K562 (cell line): ENCODE results near the gene ZBTB32. TPM values are rescaled to one million over a fixed set of nuclear protein-coding genes. Genes with fewer than 3 reads are reported as not detected.

Experiments
- ATAC-seq: fragments of 200-7000 bp; cut with Tn5 transposase; 3 replicates; pipeline ENCODE4 v1.9.1; 2020; ENCODE audit warnings: moderate library complexity
- BruUV-seq: library from RNA; stranded (reverse); fragments of 400-500 nt; replicated peaks from 2 replicates; lab custom pipeline; 2021; lab: Mats Ljungman, UMichigan
- CTCF ChIA-PET: fragments of 300-600 bp; formaldehyde crosslinking; extraction: SDS; loops from one replicate; lab custom pipeline; 2021; ENCODE audit warnings: low intra/inter-chr PET ratio; lab: Yijun Ruan, JAX
- POLR2A ChIA-PET: fragments of 300-600, 350-650 bp; sonication (Branson Sonifier 250); formaldehyde crosslinking; extraction: SDS; loops from one replicate; lab custom pipeline; 2021; ENCODE audit warnings: antibody characterized with exemption, inconsistent platforms; lab: Yijun Ruan, JAX
- DNase-seq, 4 experiments: peaks; one replicate each; pipeline versions ENCODE4 v3.0.0 to v3.0.0-alpha.2; 2011 to 2018; ENCODE audit warnings: low spot score in 3 of 4, mixed read lengths in 3 of 4; ENCODE audit errors: extremely low read depth in 1 of 4
- FAIRE-seq: peaks from 2 replicates; lab custom pipeline; 2011; peaks lifted over from hg19 to GRCh38; lab: Jason Lieb, UNC
- H2AFZ ChIP-seq: 2 replicates; pipeline ENCODE4 v1.6.0; 2011; ENCODE audit warnings: low read depth, low read length, control low read depth, inconsistent platforms
- H3K27ac ChIP-seq: fragments of 200-600 bp; 3 replicates; pipeline ENCODE4 v1.8.0; 2011; ENCODE audit warnings: low read depth, mild to moderate bottlenecking, control low read depth, inconsistent platforms, low read length, moderate library complexity, mixed read lengths; ENCODE audit errors: extremely low read depth
- H3K27me3 ChIP-seq, 2 experiments: fragments of 300-600 bp in 1 of 2; 2 replicates in 1 of 2; 3 replicates in 1 of 2; pipeline versions ENCODE4 v1.6.0 to v1.8.0; 2011; ENCODE audit warnings: inconsistent platforms in 2 of 2, low read length in 2 of 2, mild to moderate bottlenecking in 1 of 2, mixed read lengths in 1 of 2, moderate library complexity in 1 of 2; ENCODE audit not compliant: control insufficient read depth in 2 of 2, insufficient read depth in 2 of 2
- H3K36me3 ChIP-seq: fragments of 300-600 bp; 3 replicates; pipeline ENCODE4 v1.8.0; 2011; ENCODE audit warnings: mild to moderate bottlenecking, low read length, inconsistent platforms; ENCODE audit not compliant: control insufficient read depth, insufficient read depth
- H3K4me1 ChIP-seq, 2 experiments: fragments of 200-600 bp in 1 of 2; replicated peaks in 1 of 2; 2 replicates in 1 of 2; 3 replicates in 1 of 2; pipeline versions ENCODE4 v1.5.1 to v1.8.0; 2011; ENCODE audit warnings: inconsistent platforms in 2 of 2, low read length in 2 of 2, mild to moderate bottlenecking in 1 of 2, mixed read lengths in 1 of 2, moderate library complexity in 1 of 2; ENCODE audit not compliant: control insufficient read depth in 2 of 2, insufficient read depth in 2 of 2
- H3K4me2 ChIP-seq: 2 replicates; pipeline ENCODE4 v1.6.1; 2011; ENCODE audit warnings: low read length, control low read depth, inconsistent platforms, mixed read lengths; ENCODE audit not compliant: insufficient read depth
- H3K4me3 ChIP-seq: fragments of 200-600 bp; sonication (generic), shearing (Covaris generic); 2 replicates; pipeline ENCODE4 v1.5.1; 2016; ENCODE audit warnings: control low read depth, inconsistent platforms
- H3K79me2 ChIP-seq: fragments of 200-600 bp; 3 replicates; pipeline ENCODE4 v1.8.0; 2011; ENCODE audit warnings: low read length, inconsistent platforms; ENCODE audit not compliant: control insufficient read depth, insufficient read depth
- H3K9ac ChIP-seq, 2 experiments: 2 replicates each; pipeline versions ENCODE4 v1.6.0 to v1.6.1; 2011; ENCODE audit warnings: low read depth in 2 of 2, low read length in 2 of 2, control low read depth in 1 of 2, inconsistent platforms in 1 of 2, mild to moderate bottlenecking in 1 of 2, mixed read lengths in 1 of 2; ENCODE audit not compliant: insufficient read depth in 1 of 2
- H3K9me1 ChIP-seq: one replicate; pipeline ENCODE4 v1.6.0; 2011; ENCODE audit warnings: inconsistent platforms, mild to moderate bottlenecking, low read length, moderate library complexity; ENCODE audit not compliant: control insufficient read depth, insufficient read depth
- H3K9me3 ChIP-seq: replicated peaks from 2 replicates; pipeline ENCODE4 v1.5.1; 2011; ENCODE audit warnings: low read depth, low read length, inconsistent platforms; ENCODE audit not compliant: control insufficient read depth, insufficient read depth
- H4K20me1 ChIP-seq: replicated peaks from 2 replicates; pipeline ENCODE4 v1.6.1; 2011; ENCODE audit warnings: low read length, inconsistent platforms, mixed read lengths; ENCODE audit not compliant: control insufficient read depth, insufficient read depth
- ARID4B ChIP-seq: sonication (generic); formaldehyde crosslinking; IDR thresholded peaks from 2 replicates; pipeline ENCODE4 v1.8.0; 2022; ENCODE audit warnings: mild to moderate bottlenecking, missing genetic modification reagents
- BCLAF1 ChIP-seq, 2 experiments: fragments of 450-650 bp in 1 of 2; IDR thresholded peaks; 2 replicates each; pipeline ENCODE4 v1.6.1; 2011 to 2017; ENCODE audit warnings: low read depth in 2 of 2, antibody characterized with exemption in 1 of 2, borderline replicate concordance in 1 of 2, low read length in 1 of 2, mild to moderate bottlenecking in 1 of 2, mixed read lengths in 1 of 2; ENCODE audit not compliant: control insufficient read depth in 1 of 2
- CTBP1 ChIP-seq: fragments of 450-650 bp; IDR thresholded peaks from 2 replicates; pipeline ENCODE4 v1.6.1; 2016; ENCODE audit warnings: borderline replicate concordance
- E2F8 ChIP-seq: fragments of 450-650 bp; IDR thresholded peaks from 2 replicates; pipeline ENCODE4 v1.7.1; 2018; ENCODE audit warnings: mild to moderate bottlenecking, low read depth; ENCODE audit not compliant: partially characterized antibody
- EGR1 ChIP-seq: fragments of 450-650 bp; conservative IDR thresholded peaks from 2 replicates; pipeline ENCODE4 v1.6.1; 2017; ENCODE audit warnings: mild to moderate bottlenecking
- FOXP1 ChIP-seq: sonication (generic); formaldehyde crosslinking; IDR thresholded peaks from 2 replicates; pipeline ENCODE4 v1.8.0; 2022; ENCODE audit warnings: mild to moderate bottlenecking, missing genetic modification reagents
- SIX5 ChIP-seq, 2 experiments: IDR thresholded peaks; 2 replicates each; pipeline ENCODE4 v1.6.1; 2011; ENCODE audit warnings: low read length in 2 of 2, borderline replicate concordance in 1 of 2, low read depth in 1 of 2, mild to moderate bottlenecking in 1 of 2, moderate library complexity in 1 of 2; ENCODE audit not compliant: insufficient read depth in 1 of 2
- SP1 ChIP-seq: sonication (generic); formaldehyde crosslinking; IDR thresholded peaks from 2 replicates; pipeline ENCODE4 v1.8.1; 2022; ENCODE audit warnings: mild to moderate bottlenecking, missing genetic modification reagents
- ZKSCAN3 ChIP-seq: fragments of 250-450 bp; sonication (Bioruptor Pico); IDR thresholded peaks from 2 replicates; pipeline ENCODE4 v1.4.0; 2020
- ZNF347 ChIP-seq: fragments of 450-650 bp; formaldehyde crosslinking; IDR thresholded peaks from 2 replicates; pipeline ENCODE4 v1.4.0; 2020; ENCODE audit warnings: low read depth, mild to moderate bottlenecking, moderate library complexity
- WGBS: fragments of 100-300 bp; shearing (Covaris generic); methylation state at CpG from one replicate; pipeline ENCODE4 v1.1.6; 2016; ENCODE audit warnings: low coverage, mixed read lengths; ENCODE audit not compliant: insufficient coverage; ENCODE audit errors: missing lambda C conversion rate; 5-methylcytosine and 5-hydroxymethylcytosine counted together
- in situ Hi-C: fragments of 300-500 bp; cut with MboI; formaldehyde crosslinking; loops from 4 replicates; pipeline ENCODE4 v1.15.0; 2018; ENCODE audit warnings: inconsistent platforms, mixed read lengths
- intact Hi-C: fragments of 100-400 bp; cut with micrococcal nuclease; formaldehyde crosslinking; loops from 2 replicates; pipeline ENCODE4 v1.14.2; 2022
- polyA plus RNA-seq, 8 experiments: library from polyadenylated mRNA; depleted of rRNA in 4 of 8; stranded (reverse) in 5 of 8; unstranded in 3 of 8; fragments of >200 nt; fragmentation: Nextera tagmentation in 2 of 8; fragmentation: Illumina TruSeq in 1 of 8; extraction: Ambion mirVana in 2 of 8; extraction: Trizol in 1 of 8; gene quantifications; 2 replicates each; pipeline versions ENCODE4 v1.2.1 to v1.2.3, GENCODE V29; 2011 to 2014; ENCODE audit warnings: inconsistent platforms in 1 of 8, missing spikeins in 1 of 8
- total RNA-seq, 7 experiments: library from RNA; depleted of rRNA in 6 of 7; stranded (reverse); fragments of >200 nt in 6 of 7; fragmentation: Illumina TruSeq in 2 of 7; extraction: Trizol in 2 of 7; gene quantifications; 2 replicates each; pipeline versions ENCODE4 v1.2.1 to v1.2.3, GENCODE V29; 2011 to 2021; ENCODE audit warnings: low replicate concordance in 1 of 7

Gene ZBTB32
- total and polyA plus RNA-seq, 9 of the 15 experiments (the other 6 are each of a cell fraction or from before 2014, with no cell fraction given), result 0.20 TPM; not detected in 8

- Histone ChIP-seq H3K9ac (no peak overlapping the region), H3K36me3 (no peaks in the 10 kb centered on the region), H3K4me1 (peaks cover 8 to 39% of the 10 kb centered on the region in 2 experiments), H3K27ac (no peak overlapping the region), H3K27me3 (peaks cover 16 to 56% of the 10 kb centered on the region in 2 experiments), H4K20me1 (0 out of 2 replicates have a peak, but pooled peaks cover 2% of the 10 kb centered on the region), H3K79me2 (peaks cover 5% of the 10 kb centered on the region), H2AFZ (no peak overlapping the region), H3K9me3 (no peaks in the 10 kb centered on the region), H3K9me1 (no peaks in the 10 kb centered on the region), H3K4me2 (no peak overlapping the region), H3K4me3 (no peak overlapping the region)
- ATAC-seq, result no peak
- 10% methylated on average over 2 of the region's 2 CpGs for WGBS
- in situ Hi-C loops, result no loop called here
- DNase-seq, result no peak
- no TSS peak for BruUV-seq
- intact Hi-C loops, result no loop called here
- ChIA-PET POLR2A (interaction anchor here (1.1 kb wide), 1 partner anchor 29 kb away, joined by 3 read pairs; no protein-coding TSS in a partner anchor), CTCF (interaction anchor here (1.0 kb wide), 1 partner anchor 9 kb away, joined by 3 read pairs; no protein-coding TSS in a partner anchor)
- no peak for FAIRE-seq
- TF ChIP-seq ZNF347 (CRISPR knock-in tag), result no peak
- TF ChIP-seq ARID4B (CRISPR knock-in tag), result no peak
- no peak for TF ChIP-seq SP1 (CRISPR knock-in tag)
- TF ChIP-seq FOXP1 (CRISPR knock-in tag), result no peak
- no peak for TF ChIP-seq EGR1
- TF ChIP-seq ZKSCAN3, result no peak
- no peak for TF ChIP-seq CTBP1
- no peak for TF ChIP-seq BCLAF1 (IDR thresholded peaks at IDR 0.05; ENCODE audit: borderline replicate concordance in 1 of 2, control insufficient read depth in 1 of 2, low read depth in 2 of 2, low read length in 1 of 2)
- no peak for TF ChIP-seq E2F8
- no peak for TF ChIP-seq SIX5 (IDR thresholded peaks at IDR 0.05; ENCODE audit: borderline replicate concordance in 1 of 2, insufficient read depth in 1 of 2, low read depth in 1 of 2, low read length in 2 of 2)
Observed at GRCh38 chr19:35713506-35713850, 9.1 kb downstream of the ZBTB32 start.
